ENCODE results near the gene GJA4. TPM values are rescaled to one million over a fixed set of nuclear protein-coding genes. Genes with fewer than 3 reads are reported as not detected.

The GJA4 gene
- total and polyA plus RNA-seq, 2 donors (not counting 3 experiments of a cell fraction or from before 2014, with no cell fraction given): 22.1 to 175 TPM

GRCh38 chr1:34774957-34775356 is 17.8 kb upstream of the GJA4 start:
- H3K9me1 ChIP-seq (replicated peaks; ENCODE audit: control insufficient read depth, extremely low read depth, insufficient read depth, low read length): no peaks in the 10 kb centered on the region
- no peak overlapping the region for H2AFZ ChIP-seq (ENCODE audit: low read depth, low read length)
- intact Hi-C loops (cut with micrococcal nuclease): no loop called here
- DNase-seq (ENCODE audit: low read depth, low spot score) (no peak), FAIRE-seq (no peak)
- H3K27ac ChIP-seq (ENCODE audit: insufficient read depth, low read depth, low read length): no peak overlapping the region
- no peak overlapping the region for H3K9ac ChIP-seq (replicated peaks; ENCODE audit: extremely low read depth, insufficient read depth, low read length)
- TF ChIP-seq JUN (IDR thresholded peaks at IDR 0.05; ENCODE audit: borderline replicate concordance, insufficient read depth, insufficient read length, low read depth) (no peak), MAX (IDR thresholded peaks at IDR 0.05; ENCODE audit: insufficient read depth, insufficient read length) (no peak), MYC (IDR thresholded peaks at IDR 0.05; ENCODE audit: low read depth, low read length) (no peak), GATA2 (IDR thresholded peaks at IDR 0.05; ENCODE audit: insufficient read depth, insufficient read length, low read depth, low read length) (no peak), POLR2A (IDR thresholded peaks at IDR 0.05; ENCODE audit: low read depth, low read length) (no peak), EZH2 (IDR thresholded peaks at IDR 0.05; ENCODE audit: borderline replicate concordance, low read depth, low read length, severe bottlenecking) (no peak), FOS (IDR thresholded peaks at IDR 0.05; ENCODE audit: borderline replicate concordance, insufficient read depth, low read length) (no peak), POLR2AphosphoS5 (IDR thresholded peaks at IDR 0.05; ENCODE audit: insufficient read depth, low read depth, low read length) (no peak)
- H3K36me3 ChIP-seq (ENCODE audit: control insufficient read depth in 2 of 2, extremely low read depth in 1 of 2, insufficient read depth in 2 of 2, low read length in 2 of 2): no peaks in the 10 kb centered on the region
- ChIA-PET CTCF (interaction anchor here (1.4 kb wide), 1 partner anchor 11 kb away, joined by 8 read pairs; no protein-coding TSS in a partner anchor), POLR2A (no interaction called here)
- H3K9me3 ChIP-seq (replicated peaks; ENCODE audit: control insufficient read depth, insufficient read depth, low read length): no peaks in the 10 kb centered on the region
- no peaks in the 10 kb centered on the region for H3K79me2 ChIP-seq (ENCODE audit: control insufficient read depth, insufficient read depth, low read length)
- H3K27me3 ChIP-seq (ENCODE audit: control insufficient read depth in 2 of 2, insufficient read depth in 2 of 2, low read length in 2 of 2): peaks cover under 1 to 5% of the 10 kb centered on the region in 2 experiments
- dilution Hi-C loops (cut with MboI; ENCODE audit: extremely low pct_ligation_motif_present, low sequenced_read_pairs): no loop called here
- BruUV-seq (replicated peaks): no TSS peak
- no peaks in the 10 kb centered on the region for H3K4me1 ChIP-seq (ENCODE audit: control insufficient read depth, extremely low read depth, insufficient read depth, low read length)
- H4K20me1 ChIP-seq (replicated peaks; ENCODE audit: control insufficient read depth, extremely low read depth, insufficient read depth, low read length): no peaks in the 10 kb centered on the region
- no peak overlapping the region for H3K4me2 ChIP-seq (ENCODE audit: insufficient read depth, low read length)
- H3K4me3 ChIP-seq (replicated peaks in 1 of 3; ENCODE audit: insufficient read depth in 1 of 3, low read depth in 1 of 3, low read length in 3 of 3): no peak overlapping the region

GRCh38 chr1:34776911-34777310 is 15.9 kb upstream of the GJA4 start:
- dilution Hi-C loops (cut with MboI; ENCODE audit: extremely low pct_ligation_motif_present, low sequenced_read_pairs) (no loop called here), intact Hi-C loops (cut with micrococcal nuclease) (no loop called here)
- BruUV-seq (replicated peaks): no TSS peak
- H3K27ac ChIP-seq (ENCODE audit: insufficient read depth, low read depth, low read length): no peak overlapping the region
- H2AFZ ChIP-seq (ENCODE audit: low read depth, low read length): no peak overlapping the region
- H3K4me1 ChIP-seq (ENCODE audit: control insufficient read depth, extremely low read depth, insufficient read depth, low read length): no peaks in the 10 kb centered on the region
- no peaks in the 10 kb centered on the region for H3K36me3 ChIP-seq (ENCODE audit: control insufficient read depth in 2 of 2, extremely low read depth in 1 of 2, insufficient read depth in 2 of 2, low read length in 2 of 2)
- ChIA-PET CTCF (interaction anchor here (1.3 to 1.4 kb wide), 2 partner anchors 9 to 76 kb away, joined by 4 to 6 read pairs; no protein-coding TSS in a partner anchor), POLR2A (no interaction called here)
- H3K79me2 ChIP-seq (ENCODE audit: control insufficient read depth, insufficient read depth, low read length): no peaks in the 10 kb centered on the region
- DNase-seq (ENCODE audit: low read depth, low spot score) (no peak), FAIRE-seq (no peak)
- H3K27me3 ChIP-seq (ENCODE audit: control insufficient read depth in 2 of 2, insufficient read depth in 2 of 2, low read length in 2 of 2): peaks cover 19% of the 10 kb centered on the region in 2 experiments
- no peak overlapping the region for H3K9ac ChIP-seq (replicated peaks; ENCODE audit: extremely low read depth, insufficient read depth, low read length)
- H3K4me3 ChIP-seq (replicated peaks in 1 of 3; ENCODE audit: insufficient read depth in 1 of 3, low read depth in 1 of 3, low read length in 3 of 3): no peak overlapping the region
- no peaks in the 10 kb centered on the region for H4K20me1 ChIP-seq (replicated peaks; ENCODE audit: control insufficient read depth, extremely low read depth, insufficient read depth, low read length)
- no peak overlapping the region for H3K4me2 ChIP-seq (ENCODE audit: insufficient read depth, low read length)
- H3K9me3 ChIP-seq (replicated peaks; ENCODE audit: control insufficient read depth, insufficient read depth, low read length): no peaks in the 10 kb centered on the region
- H3K9me1 ChIP-seq (replicated peaks; ENCODE audit: control insufficient read depth, extremely low read depth, insufficient read depth, low read length): no peaks in the 10 kb centered on the region
- TF ChIP-seq GATA2 (IDR thresholded peaks at IDR 0.05; ENCODE audit: insufficient read depth, insufficient read length, low read depth, low read length): no peak
- TF ChIP-seq MYC (IDR thresholded peaks at IDR 0.05; ENCODE audit: low read depth, low read length): no peak
- no peak for TF ChIP-seq POLR2A (IDR thresholded peaks at IDR 0.05; ENCODE audit: low read depth, low read length)
- TF ChIP-seq JUN (IDR thresholded peaks at IDR 0.05; ENCODE audit: borderline replicate concordance, insufficient read depth, insufficient read length, low read depth): no peak
- no peak for TF ChIP-seq EZH2 (IDR thresholded peaks at IDR 0.05; ENCODE audit: borderline replicate concordance, low read depth, low read length, severe bottlenecking)
